Heart left ventricle (tissue), 16 donors: ENCODE measurements around the gene SIGLEC8. TPM values are rescaled to one million over a fixed set of nuclear protein-coding genes. Genes with fewer than 3 reads are reported as not detected.

Experiments used
- ATAC-seq, 4 donors: fragments of 200-7000 bp; cut with Tn5 transposase; one replicate each; pipeline ENCODE4 v1.9.1; 2020 to 2022; ENCODE audit warnings: moderate library complexity in 4 of 4, mild to moderate bottlenecking in 3 of 4, moderate number of reproducible peaks in 1 of 4
- DNase-seq, 5 donors: peaks; one replicate each; pipeline ENCODE4 v3.0.0-alpha.2; 2020
- H3K27ac ChIP-seq, 12 donors: fragments of 200-600 bp; sonication (generic) in 4 of 12; one replicate each; pipeline versions ENCODE4 v1.5.0 to v1.8.0; 2016 to 2022; ENCODE audit warnings: mild to moderate bottlenecking in 2 of 12
- H3K27me3 ChIP-seq, 9 donors: fragments of 200-600 bp; sonication (generic) in 2 of 9; one replicate each; pipeline versions ENCODE4 v1.5.1 to v1.8.0; 2016 to 2022; ENCODE audit warnings: mild to moderate bottlenecking in 3 of 9
- H3K36me3 ChIP-seq, 9 donors: fragments of 200-600 bp; sonication (generic) in 2 of 9; one replicate each; pipeline versions ENCODE4 v1.5.0 to v1.8.0; 2018 to 2022; ENCODE audit warnings: mild to moderate bottlenecking in 2 of 9
- H3K4me1 ChIP-seq, 12 donors: fragments of 200-600 bp; sonication (generic) in 4 of 12; one replicate each; pipeline versions ENCODE4 v1.5.0 to v1.8.0; 2016 to 2022; ENCODE audit warnings: mild to moderate bottlenecking in 3 of 12
- H3K4me3 ChIP-seq, 12 donors: fragments of 200-600 bp; sonication (generic) in 4 of 12; one replicate each; pipeline versions ENCODE4 v1.5.0 to v1.8.0; 2017 to 2022; ENCODE audit warnings: mild to moderate bottlenecking in 9 of 12, moderate library complexity in 4 of 12
- H3K9me3 ChIP-seq, 12 donors: fragments of 200-600 bp; sonication (generic) in 4 of 12; one replicate each; pipeline versions ENCODE4 v1.5.0 to v1.8.0; 2016 to 2022; ENCODE audit warnings: mild to moderate bottlenecking in 1 of 12
- CTCF ChIP-seq, 12 donors: fragments of 200-600 bp; sonication (generic) in 4 of 12; IDR thresholded peaks; one replicate each; pipeline versions ENCODE4 v1.5.0 to v1.8.0; 2018 to 2022; ENCODE audit warnings: antibody characterized with exemption in 12 of 12, mild to moderate bottlenecking in 5 of 12
- POLR2A ChIP-seq, 2 donors: fragments of 450-650 bp; IDR thresholded peaks; one replicate each; pipeline ENCODE4 v1.6.1; 2017; ENCODE audit warnings: antibody characterized with exemption in 2 of 2, mild to moderate bottlenecking in 2 of 2, moderate library complexity in 2 of 2
- WGBS, 4 donors: extraction: QIAGEN DNeasy Blood & Tissue Kit in 2 of 4; methylation state at CpG; one replicate each; pipeline versions ENCODE4 v1.1.5 to v1.1.7; 2013 to 2018; 5-methylcytosine and 5-hydroxymethylcytosine counted together
- intact Hi-C, 10 donors: fragments of 100-400 bp; cut with DNase I; formaldehyde crosslinking; loops; one replicate each; pipeline versions ENCODE4 v1.11.1 to v1.14.2; 2022
- polyA plus RNA-seq, 2 donors: library from polyadenylated mRNA; stranded (reverse); fragments of 200-250 nt; gene quantifications; one replicate each; pipeline ENCODE4 v1.2.3, GENCODE V29; 2013
- total RNA-seq, 9 donors: library from RNA; depleted of rRNA in 2 of 9; stranded (reverse); fragments of >200 nt in 2 of 9; fragmentation: NEBNext Ultra II Directional in 3 of 9; extraction: Animal tissue kit (Norgen Biotek cat#: 25700) in 3 of 9; gene quantifications; one replicate each; pipeline versions ENCODE4 v1.1.0 to v1.2.4, GENCODE V29; 2016 to 2023
- donor health status: ischemic (EF 13 %, LVEDD 7.1; RV severe dilation, severe dysfunction).
- donor health status: healthy with polysubstance abuse.
- donor health status: DM: no; HTN: yes; CAD: no.
- donor health status: DM: no; HTN: no; CAD: no.
- donor health status: ischemic (EF 25% LVEDD 6.9; RV normal size, moderate dysfunction).
- donor health status: ischemic (EF 25% LVEDD 5.7; RV mildly dilated, moderate dysfunction).
- donor health status: healthy.
- donor health status: DM: yes; HTN: yes; CAD: no.
- donor health status: ischemic (EF 35%, LVEDD 5.7; RV mildly dilated, moderate dysfunction).
- donor health status: nonischemic (EF 11% LVEDD 7.7; RV severe dilation, severe dysfunction).
- donor health status: DM: yes; HTN: yes; CAD: no.
- donor health status: PGD.
- donor health status: ischemic (EF 29% LVEDD 5.4; RV normal size, mild dysfunction).
- donor health status: nonischemic (EF 23%, LVEDD 6.1; RV moderate dilation, normal function).

SIGLEC8 gene
- total and polyA plus RNA-seq, 11 donors = 0.12 to 0.48 TPM; not detected in 9

- Histone ChIP-seq H3K4me1 (peaks cover 0 to 27% (median 0%) of the 10 kb centered on the region in 12 donors), H3K36me3 (no peaks in the 10 kb centered on the region), H3K4me3 (no peak overlapping the region), H3K27me3 (peaks cover 0 to 3% (median 0%) of the 10 kb centered on the region in 9 donors), H3K27ac (peak overlapping the region in 1 of 12 donors; percentile 75), H3K9me3 (peaks cover 0 to 5% (median 1%) of the 10 kb centered on the region in 12 donors)
- no peak for TF ChIP-seq POLR2A (IDR thresholded peaks at IDR 0.05)
- peak in 8 of 12 donors; percentile 15 to 36 (median 24) for TF ChIP-seq CTCF (IDR thresholded peaks at IDR 0.05)
- ATAC-seq (peak in 2 of 4 donors; percentile 33 to 72), DNase-seq (no peak)
- intact Hi-C loops = no loop called here
- 43 to 48% (median 45%) methylated on average over 6 of the region's 6 CpGs for WGBS, 4 donors
These were observed 50.6 kb downstream of the SIGLEC8 start for GRCh38 chr19:51407511-51408131.

- TF ChIP-seq CTCF (IDR thresholded peaks at IDR 0.05) (no peak), POLR2A (IDR thresholded peaks at IDR 0.05) (no peak)
- H3K9me3 ChIP-seq = peaks cover 0 to 17% (median 5%) of the 10 kb centered on the region in 12 donors
- intact Hi-C loops = loop anchor here in 1 of 10 donors (5.0 kb wide), 1 partner anchor 610 kb away; no protein-coding TSS in a partner anchor
- H3K4me1 ChIP-seq = peaks cover 0 to 11% (median 0%) of the 10 kb centered on the region in 12 donors
- no peak overlapping the region for H3K4me3 ChIP-seq
- H3K27ac ChIP-seq = no peak overlapping the region
- H3K27me3 ChIP-seq = peaks cover 0 to 3% (median 0%) of the 10 kb centered on the region in 9 donors
- ATAC-seq = no peak
- no peak for DNase-seq
- H3K36me3 ChIP-seq = no peaks in the 10 kb centered on the region
- WGBS, 4 donors = 94 to 96% (median 95%) methylated on average over 9 of the region's 9 CpGs
These were observed 56.1 kb downstream of the SIGLEC8 start for GRCh38 chr19:51402117-51402516.

Other genes with a start within 250 kb of the SIGLEC8 start
- 10 to 100 TPM in 2 of 9 donors, 1 to 10 TPM in 7; 1.1 to 46.6 (median 3.2) TPM for gene CD33, start 233.4 kb downstream of the SIGLEC8 start, total RNA-seq
- 1 to 10 TPM; 1.7 to 2.3 TPM for gene CD33, start 233.4 kb downstream of the SIGLEC8 start, polyA plus RNA-seq
- gene SIGLECL1, start 207.4 kb downstream of the SIGLEC8 start, total RNA-seq = not detected
- gene SIGLECL1, start 207.4 kb downstream of the SIGLEC8 start, polyA plus RNA-seq = not detected
- under 1 TPM in 1 of 9 donors, not detected in 8; 0.09 TPM for gene IGLON5, start 146.8 kb downstream of the SIGLEC8 start, total RNA-seq
- under 1 TPM in 1 of 2 donors, not detected in 1; 0.10 TPM for gene IGLON5, start 146.8 kb downstream of the SIGLEC8 start, polyA plus RNA-seq
- gene VSIG10L, start 116.3 kb downstream of the SIGLEC8 start, total RNA-seq = 1 to 10 TPM in 2 of 9 donors, under 1 TPM in 7; 0.40 to 1.2 (median 0.74) TPM
- 1 to 10 TPM; 1.2 to 1.7 TPM for gene VSIG10L, start 116.3 kb downstream of the SIGLEC8 start, polyA plus RNA-seq
- 100 to 1,000 TPM; 206 to 835 (median 280) TPM for gene ETFB, start 92.1 kb downstream of the SIGLEC8 start, total RNA-seq
- gene ETFB, start 92.1 kb downstream of the SIGLEC8 start, polyA plus RNA-seq = 100 to 1,000 TPM; 301 to 675 TPM
- 1 to 10 TPM in 3 of 9 donors, under 1 TPM in 3, not detected in 3; 0.46 to 2.3 (median 0.92) TPM for gene CLDND2, start 89.5 kb downstream of the SIGLEC8 start, total RNA-seq
- not detected for gene CLDND2, start 89.5 kb downstream of the SIGLEC8 start, polyA plus RNA-seq
- gene NKG7, start 85.8 kb downstream of the SIGLEC8 start, total RNA-seq = 10 to 100 TPM in 1 of 9 donors, 1 to 10 TPM in 6, not detected in 2; 1.0 to 31.2 (median 2.4) TPM
- gene NKG7, start 85.8 kb downstream of the SIGLEC8 start, polyA plus RNA-seq = 1 to 10 TPM; 1.0 to 2.9 TPM
- gene LIM2, start 70.5 kb downstream of the SIGLEC8 start, total RNA-seq = not detected
- not detected for gene LIM2, start 70.5 kb downstream of the SIGLEC8 start, polyA plus RNA-seq
- gene C19orf84, start 67.9 kb downstream of the SIGLEC8 start, total RNA-seq = not detected
- gene C19orf84, start 67.9 kb downstream of the SIGLEC8 start, polyA plus RNA-seq = not detected
- gene SIGLEC10, start 40.8 kb downstream of the SIGLEC8 start, total RNA-seq = 1 to 10 TPM in 4 of 9 donors, under 1 TPM in 5; 0.18 to 7.5 (median 0.58) TPM
- gene SIGLEC10, start 40.8 kb downstream of the SIGLEC8 start, polyA plus RNA-seq = 1 to 10 TPM in 1 of 2 donors, under 1 TPM in 1; 0.08 to 1.7 TPM
- not detected for gene CEACAM18, start 20.1 kb upstream of the SIGLEC8 start, total RNA-seq
- not detected for gene CEACAM18, start 20.1 kb upstream of the SIGLEC8 start, polyA plus RNA-seq
- under 1 TPM in 4 of 9 donors, not detected in 5; 0.20 to 0.43 (median 0.24) TPM for gene SIGLEC12, start 43.3 kb upstream of the SIGLEC8 start, total RNA-seq
- under 1 TPM in 1 of 2 donors, not detected in 1; 0.15 TPM for gene SIGLEC12, start 43.3 kb upstream of the SIGLEC8 start, polyA plus RNA-seq
- under 1 TPM in 5 of 9 donors, not detected in 4; 0.23 to 0.40 (median 0.25) TPM for gene SIGLEC6, start 73.2 kb upstream of the SIGLEC8 start, total RNA-seq
- gene SIGLEC6, start 73.2 kb upstream of the SIGLEC8 start, polyA plus RNA-seq = under 1 TPM in 1 of 2 donors, not detected in 1; 0.10 TPM
- 10 to 100 TPM in 3 of 9 donors, 1 to 10 TPM in 6; 2.5 to 13.7 (median 8.7) TPM for gene ZNF175, start 112.8 kb upstream of the SIGLEC8 start, total RNA-seq
- 1 to 10 TPM; 2.9 to 4.8 TPM for gene ZNF175, start 112.8 kb upstream of the SIGLEC8 start, polyA plus RNA-seq
- gene SIGLEC5, start 171.9 kb upstream of the SIGLEC8 start, total RNA-seq = 1 to 10 TPM in 1 of 9 donors, under 1 TPM in 4, not detected in 4; 0.16 to 1.3 (median 0.24) TPM
- gene SIGLEC5, start 171.9 kb upstream of the SIGLEC8 start, polyA plus RNA-seq = under 1 TPM in 1 of 2 donors, not detected in 1; 0.15 TPM
- 10 to 100 TPM in 1 of 9 donors, 1 to 10 TPM in 4, under 1 TPM in 2, not detected in 2; 0.20 to 17.9 (median 1.3) TPM for gene SIGLEC14, start 188.4 kb upstream of the SIGLEC8 start, total RNA-seq
- gene SIGLEC14, start 188.4 kb upstream of the SIGLEC8 start, polyA plus RNA-seq = 1 to 10 TPM in 1 of 2 donors, under 1 TPM in 1; 0.27 to 1.3 TPM
- 10 to 100 TPM in 5 of 9 donors, 1 to 10 TPM in 4; 2.9 to 15.1 (median 10.2) TPM for gene SPACA6, start 234.9 kb upstream of the SIGLEC8 start, total RNA-seq
- gene SPACA6, start 234.9 kb upstream of the SIGLEC8 start, polyA plus RNA-seq = 10 to 100 TPM in 1 of 2 donors, 1 to 10 TPM in 1; 6.1 to 16.8 TPM